Measurements from ENCODE around the gene ZNF385D. TPM values are rescaled to one million over a fixed set of nuclear protein-coding genes. Genes with fewer than 3 reads are reported as not detected.
"Not testable (repeated sequence)": the region's sequence is repeated elsewhere in the genome, so short reads cannot be mapped to it uniquely, and the experiment has no call there.

The ZNF385D gene
- total RNA-seq, 1 donor from 2014 or later, result 16.2 TPM

GRCh38 chr3:21509731-21510470 lies 241.1 kb downstream of the ZNF385D start:
- no peak for DNase-seq

- no peak for DNase-seq
Measured at GRCh38 chr3:21508246-21508645, 242.8 kb downstream of the ZNF385D start.

GRCh38 chr3:21505711-21506460 lies 245.1 kb downstream of the ZNF385D start:
- DNase-seq, result no peak

- DNase-seq, result no peak
Measured at GRCh38 chr3:21502656-21503055, 248.4 kb downstream of the ZNF385D start.

GRCh38 chr3:21500834-21501233 lies 250.2 kb downstream of the ZNF385D start:
- DNase-seq, result no peak

- DNase-seq, result not testable (repeated sequence)
Measured at GRCh38 chr3:21490671-21491070, 260.3 kb downstream of the ZNF385D start.

GRCh38 chr3:21487520-21487919 lies 263.5 kb downstream of the ZNF385D start:
- DNase-seq, result no peak

GRCh38 chr3:21486024-21486935 lies 264.7 kb downstream of the ZNF385D start:
- DNase-seq, result not testable (repeated sequence)

- DNase-seq, result no peak
Measured at GRCh38 chr3:21484828-21485144, 266.2 kb downstream of the ZNF385D start.

- no peak for DNase-seq
Measured at GRCh38 chr3:21484057-21484827, 266.8 kb downstream of the ZNF385D start.

GRCh38 chr3:21481991-21482390 lies 269.0 kb downstream of the ZNF385D start:
- DNase-seq, result no peak

GRCh38 chr3:21477541-21478288 lies 273.3 kb downstream of the ZNF385D start:
- DNase-seq, result no peak

GRCh38 chr3:21466476-21466875 lies 284.5 kb downstream of the ZNF385D start:
- no peak for DNase-seq

- DNase-seq, result peak; percentile 86
Measured at GRCh38 chr3:21464746-21465145, 286.3 kb downstream of the ZNF385D start.

GRCh38 chr3:21463319-21463718 lies 287.7 kb downstream of the ZNF385D start:
- no peak for DNase-seq

- no peak for DNase-seq
Measured at GRCh38 chr3:21462141-21462540, 288.9 kb downstream of the ZNF385D start.

- no peak for DNase-seq
Measured at GRCh38 chr3:21457084-21457483, 293.9 kb downstream of the ZNF385D start.

GRCh38 chr3:21449738-21450137 lies 301.3 kb downstream of the ZNF385D start:
- no peak for DNase-seq

- DNase-seq, result peak; percentile 90
Measured at GRCh38 chr3:21447476-21448151, 303.4 kb downstream of the ZNF385D start.

- no peak for DNase-seq
Measured at GRCh38 chr3:21446945-21447475, 304.0 kb downstream of the ZNF385D start.
